DLD1 (cell line): ENCODE results near the gene PLOD2.
"Not testable (repeated sequence)": the region's sequence is repeated elsewhere in the genome, so short reads cannot be mapped to it uniquely, and the experiment has no call there.

Experiments
- in situ Hi-C: cut with HindIII; loops from 2 replicates; pipeline ENCODE4 v1.10.0; 2017; ENCODE audit warnings: low sequenced_read_pairs

The PLOD2 gene

GRCh38 chr3:146142757-146143156 lies 18.2 kb downstream of the PLOD2 start:
- in situ Hi-C loops = no loop called here

GRCh38 chr3:146139586-146140110 lies 21.3 kb downstream of the PLOD2 start:
- in situ Hi-C loops = no loop called here

- in situ Hi-C loops = no loop called here
Observed at GRCh38 chr3:146138902-146139301, 22.1 kb downstream of the PLOD2 start.

- in situ Hi-C loops = no loop called here
Observed at GRCh38 chr3:146136647-146137046, 24.3 kb downstream of the PLOD2 start.

GRCh38 chr3:146134348-146135117 lies 26.5 kb downstream of the PLOD2 start:
- in situ Hi-C loops = no loop called here

GRCh38 chr3:146133441-146133840 lies 27.5 kb downstream of the PLOD2 start:
- in situ Hi-C loops = no loop called here

GRCh38 chr3:146131616-146132410 lies 29.2 kb downstream of the PLOD2 start:
- in situ Hi-C loops = no loop called here

- in situ Hi-C loops = no loop called here
Observed at GRCh38 chr3:146130881-146131371, 30.1 kb downstream of the PLOD2 start.

GRCh38 chr3:146129750-146130149 lies 31.2 kb downstream of the PLOD2 start:
- in situ Hi-C loops = no loop called here

GRCh38 chr3:146128939-146129338 lies 32.0 kb downstream of the PLOD2 start:
- in situ Hi-C loops = no loop called here

GRCh38 chr3:146128179-146128578 lies 32.8 kb downstream of the PLOD2 start:
- in situ Hi-C loops = no loop called here

GRCh38 chr3:146125951-146126350 lies 35.0 kb downstream of the PLOD2 start:
- in situ Hi-C loops = no loop called here

- in situ Hi-C loops = no loop called here
Observed at GRCh38 chr3:146124126-146124801, 36.7 kb downstream of the PLOD2 start.

- in situ Hi-C loops = no loop called here
Observed at GRCh38 chr3:146117406-146118285, 43.3 kb downstream of the PLOD2 start.

- in situ Hi-C loops = no loop called here
Observed at GRCh38 chr3:146115619-146116018, 45.4 kb downstream of the PLOD2 start.

GRCh38 chr3:146113804-146114203 lies 47.2 kb downstream of the PLOD2 start:
- in situ Hi-C loops = not testable (repeated sequence)

- in situ Hi-C loops = no loop called here
Observed at GRCh38 chr3:146111337-146111736, 49.6 kb downstream of the PLOD2 start.

- in situ Hi-C loops = no loop called here
Observed at GRCh38 chr3:146110161-146110560, 50.8 kb downstream of the PLOD2 start.

GRCh38 chr3:146106986-146107385 lies 54.0 kb downstream of the PLOD2 start:
- in situ Hi-C loops = no loop called here

- in situ Hi-C loops = no loop called here
Observed at GRCh38 chr3:146104068-146104467, 56.9 kb downstream of the PLOD2 start.
